HEK293 (cell line): ENCODE results near the gene SNAP47.

Source experiments
- ELK4 ChIP-seq: IDR thresholded peaks from 2 replicates; pipeline ENCODE4 v1.6.1; 2011; ENCODE audit warnings: mild to moderate bottlenecking, low read depth, low read length, borderline replicate concordance
- PATZ1 ChIP-seq: fragments of 450-650 bp; formaldehyde crosslinking; IDR thresholded peaks from 2 replicates; pipeline ENCODE4 v1.5.1; 2016; ENCODE audit warnings: missing biosample characterization, missing genetic modification characterization
- PRDM6 ChIP-seq: fragments of 450-650 bp; formaldehyde crosslinking; IDR thresholded peaks from 2 replicates; pipeline ENCODE4 v1.5.1; 2017; ENCODE audit warnings: missing biosample characterization, missing genetic modification characterization
- TRIM28 ChIP-seq: IDR thresholded peaks from 2 replicates; pipeline ENCODE4 v1.6.1; 2011; ENCODE audit warnings: low read length, control low read depth, borderline replicate concordance
- YY1 ChIP-seq: fragments of 450-650 bp; formaldehyde crosslinking; IDR thresholded peaks from 2 replicates; pipeline ENCODE4 v1.5.1; 2018; ENCODE audit warnings: missing biosample characterization, missing genetic modification characterization
- ZBTB10 ChIP-seq: fragments of 450-650 bp; formaldehyde crosslinking; IDR thresholded peaks from 2 replicates; pipeline ENCODE4 v1.5.1; 2016; ENCODE audit warnings: missing biosample characterization, missing genetic modification characterization
- ZBTB26 ChIP-seq: fragments of 450-650 bp; formaldehyde crosslinking; optimal IDR thresholded peaks from 2 replicates; pipeline ENCODE3; 2016; ENCODE audit warnings: missing biosample characterization, mild to moderate bottlenecking, missing genetic modification characterization
- ZBTB6 ChIP-seq: fragments of 450-650 bp; formaldehyde crosslinking; IDR thresholded peaks from 2 replicates; pipeline ENCODE4 v1.5.1; 2017; ENCODE audit warnings: missing biosample characterization, missing genetic modification characterization
- ZFHX2 ChIP-seq: fragments of 450-650 bp; formaldehyde crosslinking; conservative IDR thresholded peaks from 2 replicates; pipeline ENCODE4 v1.5.1; 2016; ENCODE audit warnings: missing biosample characterization, missing genetic modification characterization
- ZFP37 ChIP-seq: fragments of 450-650 bp; formaldehyde crosslinking; IDR thresholded peaks from 2 replicates; pipeline ENCODE4 v1.5.1; 2016; ENCODE audit warnings: missing biosample characterization, missing genetic modification characterization
- ZIC2 ChIP-seq: fragments of 450-650 bp; formaldehyde crosslinking; IDR thresholded peaks from 2 replicates; pipeline ENCODE4 v1.5.1; 2016; ENCODE audit warnings: missing biosample characterization, missing genetic modification characterization
- ZNF112 ChIP-seq: fragments of 450-650 bp; formaldehyde crosslinking; IDR thresholded peaks from 2 replicates; pipeline ENCODE4 v1.5.0; 2017; ENCODE audit warnings: missing biosample characterization, missing genetic modification characterization
- ZNF18 ChIP-seq: fragments of 450-650 bp; formaldehyde crosslinking; IDR thresholded peaks from 2 replicates; pipeline ENCODE4 v1.5.1; 2016; ENCODE audit warnings: missing biosample characterization, missing genetic modification characterization
- ZNF266 ChIP-seq: fragments of 450-650 bp; formaldehyde crosslinking; IDR thresholded peaks from 2 replicates; pipeline ENCODE4 v1.5.1; 2016; ENCODE audit warnings: missing biosample characterization, missing genetic modification characterization, low read depth
- ZNF335 ChIP-seq: fragments of 450-650 bp; formaldehyde crosslinking; conservative IDR thresholded peaks from 2 replicates; pipeline ENCODE4 v1.5.1; 2016; ENCODE audit warnings: missing biosample characterization, missing genetic modification characterization
- ZNF391 ChIP-seq: fragments of 450-650 bp; formaldehyde crosslinking; IDR thresholded peaks from 2 replicates; pipeline ENCODE4 v1.5.1; 2016; ENCODE audit warnings: low read depth, missing biosample characterization, missing genetic modification characterization, borderline replicate concordance
- ZNF473 ChIP-seq: fragments of 450-650 bp; formaldehyde crosslinking; IDR thresholded peaks from 2 replicates; pipeline ENCODE4 v1.5.1; 2017; ENCODE audit warnings: missing biosample characterization, missing genetic modification characterization
- ZNF510 ChIP-seq: fragments of 450-650 bp; formaldehyde crosslinking; IDR thresholded peaks from 2 replicates; pipeline ENCODE4 v1.5.1; 2018; ENCODE audit warnings: mild to moderate bottlenecking, missing genetic modification characterization, missing biosample characterization; ENCODE audit not compliant: insufficient replicate concordance
- ZNF513 ChIP-seq: fragments of 450-650 bp; IDR thresholded peaks from 2 replicates; pipeline ENCODE4 v1.5.1; 2018; ENCODE audit warnings: missing biosample characterization, missing genetic modification characterization
- ZNF521 ChIP-seq: fragments of 450-650 bp; formaldehyde crosslinking; IDR thresholded peaks from 2 replicates; pipeline ENCODE4 v1.5.1; 2017; ENCODE audit warnings: missing biosample characterization, mild to moderate bottlenecking, missing genetic modification characterization
- ZNF571 ChIP-seq: fragments of 450-650 bp; formaldehyde crosslinking; IDR thresholded peaks from 2 replicates; pipeline ENCODE4 v1.5.0; 2017; ENCODE audit warnings: missing biosample characterization, missing genetic modification characterization
- ZNF624 ChIP-seq: fragments of 450-650 bp; formaldehyde crosslinking; IDR thresholded peaks from 2 replicates; pipeline ENCODE4 v1.5.1; 2017; ENCODE audit warnings: missing biosample characterization, missing genetic modification characterization
- ZNF664 ChIP-seq: fragments of 450-650 bp; formaldehyde crosslinking; IDR thresholded peaks from 2 replicates; pipeline ENCODE4 v1.5.1; 2016; ENCODE audit warnings: missing biosample characterization, missing genetic modification characterization
- ZNF747 ChIP-seq: fragments of 450-650 bp; formaldehyde crosslinking; IDR thresholded peaks from 2 replicates; pipeline ENCODE4 v1.5.1; 2016; ENCODE audit warnings: missing biosample characterization, missing genetic modification characterization
- ZNF76 ChIP-seq: fragments of 450-650 bp; formaldehyde crosslinking; IDR thresholded peaks from 2 replicates; pipeline ENCODE4; 2016; ENCODE audit warnings: low read depth, missing biosample characterization, missing genetic modification characterization, borderline replicate concordance
- ZNF843 ChIP-seq: fragments of 450-650 bp; formaldehyde crosslinking; IDR thresholded peaks from 2 replicates; pipeline ENCODE4 v1.5.1; 2016; ENCODE audit warnings: missing biosample characterization, missing genetic modification characterization

SNAP47 gene

GRCh38 chr1:227730630-227731151 lies 4.5 kb upstream of the SNAP47 start (continued):
- TF ChIP-seq ZNF266 (tag by site-specific recombination) (no peak), ZNF843 (no peak), ZIC2 (tag by site-specific recombination) (no peak), ZBTB10 (no peak), ZNF510 (tag by site-specific recombination) (no peak), ZFP37 (tag by site-specific recombination) (no peak), ZBTB6 (tag by site-specific recombination) (no peak), ZBTB26 (peak; percentile 2), PATZ1 (tag by site-specific recombination) (no peak), ZFHX2 (peak; percentile 61), PRDM6 (tag by site-specific recombination) (no peak), TRIM28 (no peak), ZNF747 (tag by site-specific recombination) (no peak), YY1 (no peak; the same call in 1 of the 2 replicates), ZNF76 (tag by site-specific recombination) (no peak), ZNF391 (tag by site-specific recombination) (no peak), ZNF473 (tag by site-specific recombination) (no peak), ZNF18 (0 out of 2 replicates have a peak, but pooled peaks have one; percentile 31), ELK4 (no peak), ZNF112 (tag by site-specific recombination) (no peak), ZNF335 (tag by site-specific recombination) (peak; percentile 39), ZNF513 (no peak), ZNF521 (no peak), ZNF664 (tag by site-specific recombination) (no peak), ZNF624 (tag by site-specific recombination) (no peak), ZNF571 (tag by site-specific recombination) (no peak)
